DOHH2 (cell line): ENCODE data around the gene HEBP2.

Experiments used
- CTCF ChIP-seq: fragments of 200-600 bp; sonication (generic); IDR thresholded peaks from one replicate; pipeline ENCODE4 v1.5.1; 2014; ENCODE audit warnings: antibody characterized with exemption, mild to moderate bottlenecking, low read depth, low read length; ENCODE audit not compliant: poor library complexity, severe bottlenecking
- EZH2phosphoT487 ChIP-seq: fragments of 200-600 bp; sonication (generic); IDR thresholded peaks from 2 replicates; pipeline ENCODE4 v1.6.1; 2017; ENCODE audit warnings: borderline replicate concordance, mild to moderate bottlenecking, antibody characterized with exemption, low read length, moderate library complexity, mixed read lengths

- TF ChIP-seq CTCF (no peak), EZH2phosphoT487 (no peak)
Measured at GRCh38 chr6:138439546-138439945, 35.5 kb downstream of the HEBP2 start.
